ENCODE results near the gene RAB7B. TPM values are rescaled to one million over a fixed set of nuclear protein-coding genes. Genes with fewer than 3 reads are reported as not detected.
A peak's percentile ranks its signal among the peaks of the same experiment; 100 is the strongest.

Gene RAB7B
- total RNA-seq, 2 donors from 2014 or later, result not detected

- Mint-ChIP-seq H3K36me3 (ENCODE audit: insufficient read depth in 2 of 2) (no peaks in the 10 kb centered on the region), H3K4me3 (no peak overlapping the region), H3K27me3 (ENCODE audit: low read depth) (no peaks in the 10 kb centered on the region), H3K27ac (no peak overlapping the region), H3K9me3 (peaks cover 13 to 18% of the 10 kb centered on the region in 2 donors), H3K4me1 (ENCODE audit: low read depth) (no peaks in the 10 kb centered on the region)
- no peak for DNase-seq
- ATAC-seq (replicated peaks in 1 of 2), result peak in 1 of 2 donors; percentile 25
Observed at GRCh38 chr1:205972081-205972480, 31.1 kb downstream of the RAB7B start.

GRCh38 chr1:205971082-205971481 is 32.1 kb downstream of the RAB7B start:
- H3K36me3 Mint-ChIP-seq (ENCODE audit: insufficient read depth in 2 of 2), result no peaks in the 10 kb centered on the region
- H3K27me3 Mint-ChIP-seq (ENCODE audit: low read depth), result no peaks in the 10 kb centered on the region
- H3K4me3 Mint-ChIP-seq, result no peak overlapping the region
- H3K9me3 Mint-ChIP-seq, result peaks cover 13 to 18% of the 10 kb centered on the region in 2 donors
- no peak for DNase-seq
- no peaks in the 10 kb centered on the region for H3K4me1 Mint-ChIP-seq (ENCODE audit: low read depth)
- ATAC-seq (replicated peaks in 1 of 2), result no peak
- no peak overlapping the region for H3K27ac Mint-ChIP-seq

DNA sequence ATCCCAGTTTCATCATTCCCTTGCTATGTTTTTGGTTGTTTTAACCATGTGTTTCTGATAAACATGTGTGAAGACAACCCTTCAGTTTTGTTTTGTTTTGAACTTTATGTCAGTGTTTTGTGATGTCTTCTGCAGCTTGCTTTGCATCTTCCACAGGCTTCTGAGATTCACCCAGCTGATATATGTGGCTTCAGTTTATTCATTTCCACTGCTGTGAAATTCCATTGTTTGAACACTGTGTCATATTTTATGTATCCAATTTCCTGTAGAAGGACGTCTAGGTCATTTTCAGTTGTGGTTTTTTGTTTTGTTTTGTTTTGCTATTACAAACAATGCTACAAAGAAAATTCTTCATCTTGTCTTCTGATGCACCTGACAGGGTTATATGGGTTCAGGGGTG is 32.7 kb downstream of the RAB7B start:
- Mint-ChIP-seq H3K27ac (no peak overlapping the region), H3K4me1 (ENCODE audit: low read depth) (no peaks in the 10 kb centered on the region), H3K9me3 (peaks cover 13 to 18% of the 10 kb centered on the region in 2 donors), H3K27me3 (ENCODE audit: low read depth) (no peaks in the 10 kb centered on the region), H3K4me3 (no peak overlapping the region), H3K36me3 (ENCODE audit: insufficient read depth in 2 of 2) (no peaks in the 10 kb centered on the region)
- no peak for ATAC-seq (replicated peaks in 1 of 2)
- DNase-seq, result no peak

DNA sequence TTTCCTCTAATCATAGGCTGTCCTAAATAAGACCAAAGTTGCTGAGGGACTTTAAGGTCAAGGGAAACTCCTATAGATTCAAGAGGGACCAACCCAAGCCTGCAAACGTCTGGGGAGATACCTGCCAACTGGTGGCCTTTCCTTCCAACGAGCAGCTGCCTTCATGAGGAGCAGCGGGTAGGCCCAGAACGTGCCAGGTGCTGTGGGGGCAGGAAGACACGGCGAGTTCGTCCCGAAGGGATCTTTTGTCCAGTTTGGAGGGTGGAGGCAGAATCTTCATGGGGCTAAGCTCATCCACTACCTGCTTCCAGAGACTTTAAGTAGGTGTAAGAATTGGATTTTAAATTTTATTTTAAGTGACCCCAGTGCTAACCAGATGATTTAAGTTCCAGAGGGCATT is 34.0 kb downstream of the RAB7B start:
- H3K27ac Mint-ChIP-seq, result no peak overlapping the region
- no peak for DNase-seq
- H3K9me3 Mint-ChIP-seq, result peaks cover 9 to 10% of the 10 kb centered on the region in 2 donors
- H3K36me3 Mint-ChIP-seq (ENCODE audit: insufficient read depth in 2 of 2), result no peaks in the 10 kb centered on the region
- no peaks in the 10 kb centered on the region for H3K4me1 Mint-ChIP-seq (ENCODE audit: low read depth)
- H3K4me3 Mint-ChIP-seq, result no peak overlapping the region
- no peaks in the 10 kb centered on the region for H3K27me3 Mint-ChIP-seq (ENCODE audit: low read depth)
- ATAC-seq (replicated peaks in 1 of 2), result no peak

- ATAC-seq (replicated peaks in 1 of 2) (no peak), DNase-seq (no peak)
- Mint-ChIP-seq H3K27ac (no peak overlapping the region), H3K9me3 (no peaks in the 10 kb centered on the region), H3K4me1 (ENCODE audit: low read depth) (peaks cover 6% of the 10 kb centered on the region), H3K27me3 (ENCODE audit: low read depth) (no peaks in the 10 kb centered on the region), H3K36me3 (ENCODE audit: insufficient read depth in 2 of 2) (no peaks in the 10 kb centered on the region), H3K4me3 (no peak overlapping the region)
Observed at GRCh38 chr1:205967554-205968335, 35.5 kb downstream of the RAB7B start.

- no peak for DNase-seq
- no peak overlapping the region for H3K27ac Mint-ChIP-seq
Observed at GRCh38 chr1:205965036-205965884, 37.9 kb downstream of the RAB7B start.

GRCh38 chr1:205963352-205964155 is 39.6 kb downstream of the RAB7B start:
- Mint-ChIP-seq H3K9me3 (no peaks in the 10 kb centered on the region), H3K27me3 (ENCODE audit: low read depth) (peaks cover 25% of the 10 kb centered on the region), H3K4me1 (ENCODE audit: low read depth) (peaks cover 24% of the 10 kb centered on the region), H3K36me3 (ENCODE audit: insufficient read depth in 2 of 2) (no peaks in the 10 kb centered on the region), H3K4me3 (peak overlapping the region in 1 of 2 donors; percentile 34), H3K27ac (no peak overlapping the region)
- DNase-seq (peak in 1 of 2 donors; percentile 21), ATAC-seq (replicated peaks in 1 of 2) (peak in 1 of 2 donors; percentile 59)

More at GRCh38 chr1:205965036-205965884, 37.9 kb downstream of the RAB7B start:
- Mint-ChIP-seq H3K4me3 (no peak overlapping the region), H3K27me3 (ENCODE audit: low read depth) (peaks cover 14% of the 10 kb centered on the region), H3K4me1 (ENCODE audit: low read depth) (peaks cover 23% of the 10 kb centered on the region), H3K36me3 (ENCODE audit: insufficient read depth in 2 of 2) (no peaks in the 10 kb centered on the region), H3K9me3 (no peaks in the 10 kb centered on the region)
- ATAC-seq (replicated peaks in 1 of 2), result no peak

DNA sequence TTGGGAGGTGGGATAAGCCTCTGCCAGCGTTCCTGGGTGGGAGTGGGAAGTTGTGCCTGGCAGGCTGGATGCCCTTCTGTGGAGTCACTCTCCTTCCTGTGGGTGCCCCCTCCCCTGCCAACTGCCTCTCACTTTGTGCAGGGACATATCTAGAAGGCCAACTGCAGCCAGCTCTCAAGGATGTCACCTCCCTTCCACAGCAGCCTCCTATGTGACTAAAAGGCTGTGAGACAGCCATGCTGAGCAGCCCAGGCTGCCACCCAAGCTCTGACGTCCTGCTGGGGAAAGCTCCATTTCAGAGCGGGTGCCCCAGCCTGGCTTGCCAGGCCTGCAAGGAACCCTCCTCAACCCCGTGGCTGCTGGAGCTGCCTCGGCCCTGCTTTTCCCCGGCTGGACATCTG is 40.4 kb downstream of the RAB7B start:
- H3K4me1 Mint-ChIP-seq (ENCODE audit: low read depth), result peaks cover 24% of the 10 kb centered on the region
- DNase-seq (no peak), ATAC-seq (replicated peaks in 1 of 2) (no peak)
- no peaks in the 10 kb centered on the region for H3K36me3 Mint-ChIP-seq (ENCODE audit: insufficient read depth in 2 of 2)
- no peak overlapping the region for H3K4me3 Mint-ChIP-seq
- H3K27me3 Mint-ChIP-seq (ENCODE audit: low read depth), result peaks cover 25% of the 10 kb centered on the region
- no peaks in the 10 kb centered on the region for H3K9me3 Mint-ChIP-seq
- no peak overlapping the region for H3K27ac Mint-ChIP-seq

DNA sequence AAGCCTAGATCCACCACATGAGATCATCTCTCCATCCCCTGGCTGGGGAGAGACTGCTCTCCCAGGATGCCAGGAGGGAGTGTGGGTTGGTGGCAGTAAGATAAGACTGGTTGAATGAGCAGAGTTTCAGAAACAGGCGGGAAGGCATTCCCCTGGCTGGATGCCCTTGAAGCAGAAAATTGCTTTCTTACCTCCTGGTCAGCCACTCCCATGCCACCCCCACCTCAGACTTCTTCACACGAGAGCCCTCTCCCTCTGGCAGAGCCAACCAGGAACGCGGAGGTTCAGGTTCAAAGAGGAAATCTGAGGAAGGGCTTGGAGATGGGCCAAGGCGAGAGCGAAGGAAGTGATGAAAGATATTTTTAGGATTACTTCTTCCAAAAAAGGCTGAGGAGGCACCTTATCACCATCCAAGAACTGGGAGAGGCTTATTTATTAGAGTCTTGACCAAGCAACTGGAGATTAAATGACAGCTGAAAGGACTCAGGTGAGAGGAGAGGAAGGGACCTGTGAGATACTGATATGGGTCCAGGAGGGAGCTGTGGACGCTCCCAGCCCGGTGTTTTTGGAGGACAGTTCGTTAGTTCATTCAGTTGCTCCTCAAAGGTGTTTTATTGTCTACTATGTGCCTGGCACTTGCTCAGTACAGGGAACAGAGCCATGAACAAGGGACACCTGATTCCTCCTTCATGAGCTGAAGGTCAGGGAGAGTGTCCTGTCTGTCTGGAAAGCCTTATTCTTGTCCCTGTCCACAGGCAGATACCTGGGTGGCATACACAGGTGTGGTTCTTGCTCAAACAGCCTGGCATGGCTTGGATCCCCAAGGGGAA is 41.0 kb downstream of the RAB7B start:
- no peak for ATAC-seq (replicated peaks in 1 of 2)
- no peak overlapping the region for H3K27ac Mint-ChIP-seq
- H3K27me3 Mint-ChIP-seq (ENCODE audit: low read depth), result peaks cover 25% of the 10 kb centered on the region
- no peak overlapping the region for H3K4me3 Mint-ChIP-seq
- no peaks in the 10 kb centered on the region for H3K9me3 Mint-ChIP-seq
- H3K4me1 Mint-ChIP-seq (ENCODE audit: low read depth), result peaks cover 24% of the 10 kb centered on the region
- no peak for DNase-seq
- H3K36me3 Mint-ChIP-seq (ENCODE audit: insufficient read depth in 2 of 2), result no peaks in the 10 kb centered on the region

DNA sequence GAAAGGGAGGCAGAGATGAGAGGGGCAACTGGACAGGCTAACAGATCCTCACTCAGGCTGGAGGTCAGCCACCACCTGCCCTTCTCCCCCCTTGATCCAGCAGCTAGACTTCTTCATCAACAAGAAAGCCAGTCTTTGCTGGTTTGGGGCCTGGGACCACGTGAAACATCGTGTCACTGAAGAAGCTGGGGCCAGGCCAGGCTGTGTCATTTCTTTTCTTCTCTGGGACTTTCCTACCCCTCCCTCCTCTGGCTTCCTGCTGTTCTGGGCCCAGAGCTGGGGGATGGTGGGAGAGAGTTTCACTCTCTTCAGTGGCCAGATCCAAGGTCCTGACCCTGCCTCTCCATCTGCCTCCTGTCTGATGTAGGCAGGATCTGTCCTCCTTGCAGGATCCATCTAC is 41.8 kb downstream of the RAB7B start:
- Mint-ChIP-seq H3K4me3 (no peak overlapping the region), H3K27ac (no peak overlapping the region), H3K27me3 (ENCODE audit: low read depth) (peaks cover 25% of the 10 kb centered on the region), H3K36me3 (ENCODE audit: insufficient read depth in 2 of 2) (no peaks in the 10 kb centered on the region), H3K4me1 (ENCODE audit: low read depth) (peaks cover 24% of the 10 kb centered on the region), H3K9me3 (no peaks in the 10 kb centered on the region)
- DNase-seq, result peak; percentile 41 to 43
- peak; percentile 83 to 92 for ATAC-seq (replicated peaks in 1 of 2)

DNA sequence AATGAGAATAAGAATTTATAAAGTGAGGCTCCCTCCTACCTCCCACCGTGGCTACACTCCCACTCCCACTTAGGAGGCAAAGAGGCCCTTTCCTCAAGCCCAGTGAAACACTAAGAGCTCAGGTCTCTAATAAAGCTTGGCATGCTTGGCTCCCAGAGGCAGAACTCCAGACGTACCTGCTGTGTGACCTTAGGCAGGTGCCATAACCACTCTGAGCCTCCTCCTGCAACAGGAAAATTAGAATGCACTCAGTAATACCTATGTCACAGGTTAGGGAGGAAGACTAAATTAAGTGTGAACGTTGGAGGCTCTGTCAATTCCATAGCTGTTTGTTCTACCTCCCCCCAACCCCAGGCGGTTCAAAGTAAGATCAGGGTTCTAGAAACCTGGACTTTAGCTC is 43.4 kb downstream of the RAB7B start:
- Mint-ChIP-seq H3K4me1 (ENCODE audit: low read depth) (peaks cover 24% of the 10 kb centered on the region), H3K36me3 (ENCODE audit: insufficient read depth in 2 of 2) (no peaks in the 10 kb centered on the region), H3K27me3 (ENCODE audit: low read depth) (peaks cover 39% of the 10 kb centered on the region), H3K4me3 (no peak overlapping the region), H3K27ac (no peak overlapping the region), H3K9me3 (no peaks in the 10 kb centered on the region)
- ATAC-seq (replicated peaks in 1 of 2) (no peak), DNase-seq (no peak)

DNA sequence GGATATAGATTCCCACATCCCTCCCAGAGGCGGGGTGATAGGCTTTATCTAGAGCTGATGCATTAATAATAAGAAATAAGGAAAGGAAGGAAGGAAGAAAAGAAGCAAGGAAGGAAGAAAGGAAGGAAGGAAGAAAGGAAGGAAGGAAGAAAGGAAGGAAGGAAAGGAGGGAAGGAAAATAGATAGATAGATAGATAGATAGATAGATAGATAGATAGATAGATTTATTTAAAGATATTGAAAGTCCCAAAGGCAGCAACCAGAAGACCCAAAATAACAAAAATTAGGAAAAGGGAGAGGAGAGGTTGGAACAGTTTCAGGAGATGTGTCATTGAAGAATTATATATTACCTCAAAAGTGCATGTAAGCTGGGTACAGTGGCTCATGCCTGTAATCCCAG is 47.7 kb downstream of the RAB7B start:
- peaks cover 28% of the 10 kb centered on the region for H3K27me3 Mint-ChIP-seq (ENCODE audit: low read depth)
- H3K4me1 Mint-ChIP-seq (ENCODE audit: low read depth), result peaks cover 4% of the 10 kb centered on the region
- H3K9me3 Mint-ChIP-seq, result no peaks in the 10 kb centered on the region
- H3K36me3 Mint-ChIP-seq (ENCODE audit: insufficient read depth in 2 of 2), result no peaks in the 10 kb centered on the region
- no peak overlapping the region for H3K27ac Mint-ChIP-seq
- H3K4me3 Mint-ChIP-seq, result no peak overlapping the region
- no peak for ATAC-seq (replicated peaks in 1 of 2)
- DNase-seq, result no peak

Measured in activated T-cell treated with anti-CD3 and anti-CD28 coated beads, Interleukin-2, amount 50 U/mL, for 72 hours (primary cell).